Measurements from ENCODE around the gene GPR33. TPM values are rescaled to one million over a fixed set of nuclear protein-coding genes. Genes with fewer than 3 reads are reported as not detected.

Gene GPR33
- polyA plus RNA-seq, 1 of the 3 experiments (the other 2 are of a cell fraction), result not detected

GRCh38 chr14:31527546-31527945 lies 39.7 kb upstream of the GPR33 start:
- Histone ChIP-seq H4K20me1 (ENCODE audit: insufficient read depth) (no peaks in the 10 kb centered on the region), H3K27me3 (ENCODE audit: insufficient read depth) (no peaks in the 10 kb centered on the region), H2AFZ (ENCODE audit: low read depth) (no peak overlapping the region), H3K36me3 (replicated peaks in 1 of 2; ENCODE audit: control insufficient read depth in 1 of 2, insufficient read depth in 2 of 2, low read length in 1 of 2) (no peaks in the 10 kb centered on the region), H3K4me1 (ENCODE audit: control insufficient read depth in 1 of 2, insufficient read depth in 2 of 2, low read depth in 1 of 2, low read length in 1 of 2) (no peaks in the 10 kb centered on the region), H3K9me3 (no peaks in the 10 kb centered on the region), H3F3A (replicated peaks; ENCODE audit: insufficient read depth) (no peaks in the 10 kb centered on the region), H3K9me2 (no peaks in the 10 kb centered on the region), H3K27ac (ENCODE audit: low read depth in 2 of 2, low read length in 1 of 2) (no peak overlapping the region), H3K9ac (no peak overlapping the region), H3K4me3 (ENCODE audit: low read depth in 2 of 2, low read length in 1 of 2) (no peak overlapping the region), H3K79me2 (ENCODE audit: insufficient read depth) (no peaks in the 10 kb centered on the region), H3K4me2 (no peak overlapping the region)
- CTCF ChIA-PET, result interaction anchor here (0.6 to 1.7 kb wide), 3 partner anchors 17 to 1128 kb away, joined by 3 to 5 read pairs (median 3); no protein-coding TSS in a partner anchor
- POLR2A ChIA-PET, result no interaction called here
- WGBS (ENCODE audit: low lambda C conversion rate), result 83% methylated on average over 8 of the region's 8 CpGs
- TF ChIP-seq TCF12 (IDR thresholded peaks at IDR 0.05) (no peak), EP300 (IDR thresholded peaks at IDR 0.05; ENCODE audit: borderline replicate concordance in 1 of 2, low read depth in 1 of 2, low read length in 1 of 2) (no peak)
- DNase-seq, result no peak

GRCh38 chr14:31527087-31527486 lies 39.2 kb upstream of the GPR33 start:
- no peaks in the 10 kb centered on the region for H4K20me1 ChIP-seq (ENCODE audit: insufficient read depth)
- H3K79me2 ChIP-seq (ENCODE audit: insufficient read depth), result no peaks in the 10 kb centered on the region
- H3K9me3 ChIP-seq, result no peaks in the 10 kb centered on the region
- ChIA-PET CTCF (interaction anchor here (0.6 to 1.7 kb wide), 3 partner anchors 18 to 1128 kb away, joined by 3 to 4 read pairs (median 3); no protein-coding TSS in a partner anchor), POLR2A (no interaction called here)
- WGBS (ENCODE audit: low lambda C conversion rate), result 100% methylated on average over 2 of the region's 33 CpGs
- TF ChIP-seq FOXM1 (IDR thresholded peaks at IDR 0.05; ENCODE audit: low read depth) (no peak), TCF12 (IDR thresholded peaks at IDR 0.05) (no peak), RAD21 (IDR thresholded peaks at IDR 0.05; ENCODE audit: low read length) (no peak), EZH2phosphoT487 (IDR thresholded peaks at IDR 0.05; ENCODE audit: borderline replicate concordance, low read depth) (no peak), MEF2A (IDR thresholded peaks at IDR 0.05; ENCODE audit: borderline replicate concordance, low read depth) (no peak), FOXJ3 (CRISPR knock-in tag; IDR thresholded peaks at IDR 0.05) (no peak), NFIC (IDR thresholded peaks at IDR 0.05; ENCODE audit: borderline replicate concordance) (no peak)
- no peak overlapping the region for H3K27ac ChIP-seq (ENCODE audit: low read depth in 2 of 2, low read length in 1 of 2)
- H3K9ac ChIP-seq, result no peak overlapping the region
- H3K9me2 ChIP-seq, result no peaks in the 10 kb centered on the region
- H3K36me3 ChIP-seq (replicated peaks in 1 of 2; ENCODE audit: control insufficient read depth in 1 of 2, insufficient read depth in 2 of 2, low read length in 1 of 2), result no peaks in the 10 kb centered on the region
- no peaks in the 10 kb centered on the region for H3K27me3 ChIP-seq (ENCODE audit: insufficient read depth)
- H3K4me1 ChIP-seq (ENCODE audit: control insufficient read depth in 1 of 2, insufficient read depth in 2 of 2, low read depth in 1 of 2, low read length in 1 of 2), result no peaks in the 10 kb centered on the region
- no peak overlapping the region for H2AFZ ChIP-seq (ENCODE audit: low read depth)
- no peak overlapping the region for H3K4me3 ChIP-seq (ENCODE audit: low read depth in 2 of 2, low read length in 1 of 2)
- no peaks in the 10 kb centered on the region for H3F3A ChIP-seq (replicated peaks; ENCODE audit: insufficient read depth)
- DNase-seq, result no peak
- H3K4me2 ChIP-seq, result no peak overlapping the region

GRCh38 chr14:31510855-31511254 lies 23.0 kb upstream of the GPR33 start:
- Histone ChIP-seq H3K4me3 (ENCODE audit: low read depth in 2 of 2, low read length in 1 of 2) (no peak overlapping the region), H3K9ac (no peak overlapping the region), H3K9me3 (no peaks in the 10 kb centered on the region), H3K4me1 (ENCODE audit: control insufficient read depth in 1 of 2, insufficient read depth in 2 of 2, low read depth in 1 of 2, low read length in 1 of 2) (no peaks in the 10 kb centered on the region), H3K27me3 (ENCODE audit: insufficient read depth) (no peaks in the 10 kb centered on the region), H4K20me1 (ENCODE audit: insufficient read depth) (no peaks in the 10 kb centered on the region), H3K4me2 (no peak overlapping the region), H3K27ac (ENCODE audit: low read depth in 2 of 2, low read length in 1 of 2) (no peak overlapping the region), H3K79me2 (ENCODE audit: insufficient read depth) (no peaks in the 10 kb centered on the region), H3K9me2 (no peaks in the 10 kb centered on the region), H3F3A (replicated peaks; ENCODE audit: insufficient read depth) (peaks cover under 1% of the 10 kb centered on the region), H3K36me3 (replicated peaks in 1 of 2; ENCODE audit: control insufficient read depth in 1 of 2, insufficient read depth in 2 of 2, low read length in 1 of 2) (no peaks in the 10 kb centered on the region), H2AFZ (ENCODE audit: low read depth) (no peak overlapping the region)
- ChIA-PET CTCF (interaction anchor here (0.6 to 2.8 kb wide), 20 partner anchors 9 to 872 kb away, joined by 3 to 44 read pairs (median 3); no protein-coding TSS in a partner anchor), POLR2A (interaction anchor here (0.6 kb wide), 1 partner anchor 566 kb away, joined by 3 read pairs; the partner anchor contains the start of gene ARHGAP5)
- WGBS (ENCODE audit: low lambda C conversion rate), result 97% methylated on average over 1 of the region's 1 CpG
- no peak for DNase-seq
- TF ChIP-seq TCF12 (IDR thresholded peaks at IDR 0.05) (no peak), EP300 (IDR thresholded peaks at IDR 0.05; ENCODE audit: borderline replicate concordance in 1 of 2, low read depth in 1 of 2, low read length in 1 of 2) (no peak), GATA2 (CRISPR knock-in tag; IDR thresholded peaks at IDR 0.05) (no peak)
